GM21367 (cell line): ENCODE measurements around the gene FUCA1.
"Not testable (repeated sequence)": the region's sequence is repeated elsewhere in the genome, so short reads cannot be mapped to it uniquely, and the experiment has no call there.

ENCODE experiments used
- ATAC-seq: cut with Tn5 transposase; IDR thresholded peaks from one replicate; pipeline ENCODE4 v1.9.1; 2021; ENCODE audit not compliant: unreplicated experiment

FUCA1 gene

DNA sequence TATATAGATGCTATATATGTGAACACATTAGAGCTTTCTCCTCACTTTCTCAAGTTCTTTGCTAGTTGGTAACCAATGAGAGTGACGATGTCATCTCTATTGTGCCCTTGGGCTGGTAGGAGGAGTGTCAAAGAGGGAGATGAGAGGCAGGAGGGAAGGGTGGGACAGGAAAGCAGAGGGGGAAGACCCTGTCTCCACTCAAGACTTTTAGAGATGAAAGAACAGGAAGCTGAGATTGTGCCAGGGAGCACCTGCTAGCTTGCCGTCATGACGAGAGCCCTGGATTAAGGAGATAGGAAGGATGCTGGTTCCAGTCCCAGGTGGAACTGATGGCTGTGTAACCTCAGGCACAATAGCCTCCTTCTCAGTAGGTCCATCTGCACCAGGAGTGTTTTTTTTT, 28.4 kb upstream of the FUCA1 start:
- no peak for ATAC-seq

- ATAC-seq: no peak
These were observed 27.9 kb upstream of the FUCA1 start for GRCh38 chr1:23895993-23896392.

DNA sequence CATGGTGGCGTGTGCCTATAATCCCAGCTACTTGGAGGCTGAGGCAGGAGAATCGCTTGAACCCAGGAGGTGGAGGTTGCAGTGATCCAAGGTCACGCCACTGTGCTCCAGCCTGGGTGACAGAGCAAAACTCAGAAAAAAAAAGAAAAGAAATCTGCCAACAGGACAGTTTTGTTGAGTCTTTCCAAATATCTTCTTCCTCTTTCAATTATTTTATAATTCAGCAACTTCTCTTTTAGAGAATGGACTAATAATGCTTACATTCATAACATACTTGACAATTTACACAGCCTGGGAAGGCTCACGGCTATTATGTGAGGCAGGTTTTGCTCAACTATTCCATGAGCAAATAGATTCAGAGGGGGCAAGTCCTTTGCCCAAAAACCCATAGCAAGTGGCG, 27.0 kb upstream of the FUCA1 start:
- ATAC-seq: no peak

- ATAC-seq: peak; percentile 54
These were observed 21.0 kb upstream of the FUCA1 start for GRCh38 chr1:23889074-23889473.

DNA sequence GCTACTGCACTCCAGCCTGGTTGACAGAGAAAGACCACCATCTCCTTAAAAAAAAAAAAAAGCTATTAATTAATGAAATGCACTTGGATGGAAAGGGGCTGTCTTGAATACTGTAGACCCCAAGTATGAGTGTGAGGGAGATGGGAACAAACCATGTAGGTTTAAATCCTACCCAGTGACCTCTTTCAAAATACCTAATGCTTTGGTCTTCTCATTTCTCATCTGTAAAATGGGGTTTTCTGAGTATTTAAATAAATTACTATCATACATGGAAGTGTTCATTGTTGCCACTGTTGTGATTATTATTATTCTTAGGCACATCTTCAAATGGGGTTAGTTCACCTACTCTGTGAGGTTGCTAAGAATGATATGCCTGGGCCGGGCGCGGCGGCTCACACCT, 17.1 kb upstream of the FUCA1 start:
- ATAC-seq: no peak

DNA sequence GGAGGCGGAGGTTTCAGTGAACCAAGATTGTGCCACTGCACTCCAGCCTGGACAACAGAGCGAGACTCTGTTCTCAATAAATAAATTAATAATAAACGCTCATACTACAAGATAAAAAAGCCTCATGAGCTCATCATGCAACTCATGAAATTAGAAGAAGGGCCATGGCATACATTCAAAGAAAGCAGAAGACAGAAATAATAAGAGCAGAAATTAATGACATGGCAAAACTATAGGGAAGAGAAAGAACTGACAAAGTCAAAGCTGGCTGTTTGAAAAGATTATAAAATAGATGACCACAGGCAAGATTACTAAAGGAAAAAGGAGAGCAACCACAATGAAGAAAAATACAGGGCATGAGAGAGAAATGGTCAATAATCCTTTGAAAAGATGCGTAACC, 14.7 kb upstream of the FUCA1 start:
- ATAC-seq: no peak

GRCh38 chr1:23879809-23880208, 11.7 kb upstream of the FUCA1 start:
- ATAC-seq: no peak

DNA sequence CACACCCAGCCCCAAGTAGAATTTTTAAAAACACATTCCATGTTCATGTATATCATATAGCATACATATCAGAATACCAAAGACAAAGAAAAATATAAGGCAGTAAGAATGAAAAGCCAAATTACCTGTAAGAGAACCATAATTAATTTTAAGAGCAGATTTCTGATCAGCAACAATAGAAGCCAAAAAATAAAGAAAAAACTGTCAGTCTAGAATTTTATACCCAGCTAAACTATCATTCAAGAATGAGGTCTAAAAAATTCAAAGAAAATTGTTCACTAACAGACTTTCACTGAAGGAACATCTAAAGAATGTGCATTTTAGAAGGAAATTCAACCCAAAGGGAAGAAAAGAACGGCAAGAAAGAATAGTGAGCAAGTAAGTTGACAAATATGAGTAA, 10.6 kb upstream of the FUCA1 start:
- no peak for ATAC-seq

GRCh38 chr1:23875382-23875781, 7.3 kb upstream of the FUCA1 start:
- no peak for ATAC-seq

GRCh38 chr1:23872421-23872820, 4.3 kb upstream of the FUCA1 start:
- ATAC-seq: no peak

GRCh38 chr1:23869051-23869450, 961 bp upstream of the FUCA1 start:
- ATAC-seq: no peak

DNA sequence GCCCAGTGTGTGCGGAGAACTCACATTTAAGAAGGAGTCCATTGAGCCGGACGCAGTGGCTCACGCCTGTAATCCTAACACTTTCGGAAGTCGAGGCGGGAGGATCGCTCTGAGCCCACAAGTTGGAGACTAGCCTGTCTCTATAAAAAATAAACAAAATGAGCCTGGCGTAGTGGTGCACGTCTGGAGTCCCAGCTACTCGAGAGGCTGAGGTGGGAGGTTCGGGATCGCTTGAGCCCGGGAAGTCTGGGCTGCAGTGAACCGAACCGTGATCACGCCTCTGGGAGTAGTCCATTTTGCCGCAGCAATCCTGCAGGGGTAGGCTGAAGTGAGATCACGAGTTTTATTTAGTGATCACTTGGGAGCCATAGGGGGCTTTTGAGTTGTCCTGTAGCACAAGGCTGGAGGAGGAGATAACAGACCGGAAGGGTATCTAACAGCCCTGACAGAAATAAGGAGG, 497 bp upstream of the FUCA1 start:
- no peak for ATAC-seq

DNA sequence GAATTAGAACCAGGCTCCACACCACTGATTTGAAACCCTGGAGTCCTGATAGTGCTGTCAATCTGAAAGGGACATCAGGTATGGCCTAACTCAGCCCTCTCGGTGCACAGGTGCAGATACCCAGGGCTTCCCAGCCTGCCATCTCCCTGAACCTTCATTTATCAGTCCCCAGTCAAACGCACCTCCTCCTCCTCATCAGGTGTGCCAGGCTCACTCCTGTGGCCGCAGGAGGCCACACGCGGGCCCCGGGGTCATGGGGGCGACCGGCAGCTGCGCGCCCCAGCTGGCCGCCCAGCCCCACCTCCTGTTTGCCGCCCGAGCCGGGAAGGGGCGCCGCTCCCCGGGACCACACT, 572 bp downstream of the FUCA1 start:
- ATAC-seq: peak; percentile 15

- no peak for ATAC-seq
These were observed 2.6 kb downstream of the FUCA1 start for GRCh38 chr1:23865543-23865930.

DNA sequence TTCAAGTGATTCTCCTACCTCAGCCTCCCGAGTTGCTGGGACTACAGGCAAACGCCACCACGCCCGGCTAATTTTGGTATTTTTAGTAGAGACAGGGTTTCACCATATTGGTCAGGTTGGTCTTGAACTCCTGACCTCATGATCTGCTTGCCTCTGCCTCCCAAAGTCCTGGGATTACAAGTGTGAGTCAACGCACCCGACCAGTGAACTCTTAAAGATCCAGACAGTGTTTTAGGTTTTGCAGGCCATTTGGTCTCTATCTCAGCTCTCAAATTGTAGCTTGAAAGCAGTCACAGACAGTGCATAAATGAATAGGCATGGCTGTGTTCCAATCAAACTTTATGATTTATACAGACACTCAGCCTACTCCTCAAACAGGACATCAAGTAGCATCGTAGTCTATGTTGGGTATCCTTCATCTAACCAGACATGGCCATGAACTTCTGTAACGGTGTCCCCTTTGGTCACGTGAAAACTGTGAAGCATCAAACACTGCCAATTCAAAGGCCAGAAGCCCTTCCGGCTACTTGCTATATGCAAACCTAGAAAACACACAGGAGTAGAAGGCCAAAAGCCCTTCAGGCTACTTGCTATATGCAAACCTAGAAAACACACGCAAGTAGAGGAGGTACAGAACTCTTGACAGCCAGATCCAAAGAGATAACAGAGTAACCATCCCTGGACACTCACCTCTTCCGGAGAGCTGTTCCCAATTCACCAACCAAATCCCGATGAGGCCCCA, 3.1 kb downstream of the FUCA1 start:
- no peak for ATAC-seq

DNA sequence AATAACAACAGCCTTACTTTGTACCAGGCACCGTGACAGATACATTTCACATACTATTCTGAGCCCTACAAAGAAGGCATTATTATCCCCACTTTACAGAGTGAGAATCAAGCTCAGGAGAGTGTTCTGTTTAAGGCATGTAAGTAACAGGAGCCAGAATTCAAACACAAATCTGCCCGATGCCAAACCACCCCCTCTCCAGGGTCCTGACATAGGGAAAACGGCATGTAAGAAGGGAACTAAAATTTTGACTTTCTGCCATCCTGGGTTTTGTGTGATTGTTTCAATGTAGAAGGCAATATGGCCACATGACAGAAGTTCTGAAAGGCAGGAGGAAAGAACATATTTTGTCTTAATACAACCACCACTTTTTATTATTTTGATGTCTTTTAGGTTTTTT, 5.5 kb downstream of the FUCA1 start:
- no peak for ATAC-seq

DNA sequence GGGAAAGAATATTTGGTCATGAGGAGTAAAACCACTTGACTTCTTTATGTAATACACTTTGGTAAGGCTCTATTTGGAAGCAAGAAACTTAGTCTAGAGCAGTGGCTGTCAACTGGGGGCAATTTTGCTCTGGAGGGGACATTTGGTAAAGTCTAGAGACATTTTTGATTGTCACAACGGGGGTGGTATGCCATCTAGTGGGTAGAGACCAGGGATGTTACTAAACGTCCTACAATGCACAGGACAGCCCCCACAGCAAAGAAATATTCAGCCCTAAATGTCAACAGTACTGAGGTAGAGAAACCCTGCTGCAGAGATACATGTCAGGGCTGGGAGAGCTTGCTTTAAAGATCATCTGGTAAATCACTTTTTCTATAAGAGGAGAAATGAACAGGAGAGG, 13.5 kb downstream of the FUCA1 start:
- no peak for ATAC-seq

GRCh38 chr1:23853124-23853523, 15.0 kb downstream of the FUCA1 start:
- ATAC-seq: not testable (repeated sequence)

GRCh38 chr1:23851406-23851805, 16.7 kb downstream of the FUCA1 start:
- not testable (repeated sequence) for ATAC-seq

DNA sequence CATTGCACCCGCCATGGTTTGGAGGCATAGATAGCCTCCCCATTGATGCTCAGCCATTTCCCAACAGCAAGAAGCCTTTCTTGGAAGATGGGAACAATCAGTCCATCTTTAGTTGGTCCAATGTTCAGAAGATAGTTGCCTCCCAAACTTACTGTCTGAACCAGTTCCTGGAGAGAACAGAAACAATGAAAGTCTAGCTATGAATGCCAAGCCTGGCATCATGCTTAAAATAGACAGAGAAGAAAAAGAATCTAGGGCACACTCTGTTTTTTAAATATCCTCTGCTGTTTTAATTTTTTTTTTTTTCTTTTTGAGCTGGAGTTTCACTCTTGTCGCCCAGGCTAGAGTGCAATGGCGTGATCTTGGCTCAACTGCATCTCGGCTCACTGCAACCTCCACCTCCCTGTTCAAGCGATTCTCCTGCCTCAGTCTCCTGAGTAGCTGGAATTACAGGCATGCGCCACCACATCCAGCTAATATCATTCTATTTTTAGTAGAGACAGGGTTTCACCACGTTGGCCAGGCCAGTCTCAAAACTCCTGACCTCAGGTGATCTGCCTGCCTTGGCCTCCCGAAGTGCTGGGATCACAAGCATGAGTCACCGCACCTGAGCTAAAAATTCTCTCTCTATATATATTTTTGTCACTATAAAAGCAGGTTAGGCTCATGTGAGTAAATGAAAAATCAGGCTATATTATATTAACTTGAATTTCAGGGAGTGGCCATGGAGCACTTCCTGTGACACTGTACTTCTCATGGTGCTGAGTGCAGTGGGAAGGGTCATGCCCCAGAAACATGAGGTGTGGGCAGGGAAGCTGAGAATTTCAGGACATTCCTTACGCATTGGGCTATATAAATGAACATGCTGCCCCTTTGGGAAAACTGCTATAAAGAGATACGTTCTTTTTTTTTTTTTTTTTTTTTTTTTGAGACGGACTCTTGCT, 19.1 kb downstream of the FUCA1 start:
- no peak for ATAC-seq

DNA sequence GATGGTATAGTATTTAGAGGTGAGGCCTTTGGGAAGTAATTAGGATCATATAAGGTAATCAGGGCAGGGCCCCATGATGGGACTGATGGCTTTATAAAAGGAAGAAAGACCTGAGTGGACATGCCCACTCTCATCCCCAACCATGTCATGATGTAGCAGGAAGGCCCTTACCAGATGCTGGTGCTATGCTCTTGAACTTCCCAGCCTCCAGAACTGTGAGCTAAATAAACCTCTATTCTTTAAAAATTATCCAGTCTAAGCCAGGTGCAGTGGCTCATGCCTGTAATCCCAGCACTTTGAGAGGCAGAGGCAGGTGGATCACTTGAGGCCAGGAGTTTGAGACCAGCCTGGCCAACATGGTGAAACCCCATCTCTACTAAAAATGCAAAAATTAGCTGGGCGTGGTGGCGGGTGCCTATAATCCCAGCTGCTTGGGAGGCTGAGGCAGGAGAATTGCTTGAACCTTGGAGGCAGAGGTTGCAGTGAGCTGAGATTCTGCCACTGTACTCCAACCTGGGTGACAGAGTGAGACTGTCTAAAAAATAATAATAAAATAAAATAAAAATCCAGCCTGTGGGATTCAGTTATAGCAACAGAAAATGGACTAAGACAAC, 20.5 kb downstream of the FUCA1 start:
- not testable (repeated sequence) for ATAC-seq

DNA sequence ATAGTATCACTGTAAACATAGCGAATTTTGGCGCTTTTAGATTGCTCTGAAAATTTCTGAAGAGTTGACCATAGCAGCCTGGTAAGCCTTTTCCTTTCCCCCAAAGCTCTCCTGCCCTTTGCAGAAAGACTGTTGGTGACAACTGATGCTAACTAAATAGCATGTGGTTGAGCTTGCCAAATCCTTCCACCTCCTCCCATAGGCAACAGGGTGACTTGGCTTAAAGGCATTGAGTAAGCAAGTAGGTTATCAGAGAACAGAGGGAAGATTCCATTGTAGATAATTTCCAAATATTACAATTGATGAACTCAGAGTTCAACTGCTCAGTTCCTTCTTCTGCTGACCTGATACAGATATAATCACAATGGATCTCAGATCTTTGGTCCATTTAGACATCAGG, 22.9 kb downstream of the FUCA1 start:
- ATAC-seq: no peak
